ENCODE results near the gene RSU1.

RSU1 gene

GRCh38 chr10:16653224-16653623 is 164.0 kb downstream of the RSU1 start:
- no peak for DNase-seq

- DNase-seq: no peak
Measured at GRCh38 chr10:16652154-16652553, 165.1 kb downstream of the RSU1 start.

- DNase-seq: no peak
Measured at GRCh38 chr10:16649757-16650156, 167.5 kb downstream of the RSU1 start.

GRCh38 chr10:16648366-16648765 is 168.9 kb downstream of the RSU1 start:
- DNase-seq: no peak

DNA sequence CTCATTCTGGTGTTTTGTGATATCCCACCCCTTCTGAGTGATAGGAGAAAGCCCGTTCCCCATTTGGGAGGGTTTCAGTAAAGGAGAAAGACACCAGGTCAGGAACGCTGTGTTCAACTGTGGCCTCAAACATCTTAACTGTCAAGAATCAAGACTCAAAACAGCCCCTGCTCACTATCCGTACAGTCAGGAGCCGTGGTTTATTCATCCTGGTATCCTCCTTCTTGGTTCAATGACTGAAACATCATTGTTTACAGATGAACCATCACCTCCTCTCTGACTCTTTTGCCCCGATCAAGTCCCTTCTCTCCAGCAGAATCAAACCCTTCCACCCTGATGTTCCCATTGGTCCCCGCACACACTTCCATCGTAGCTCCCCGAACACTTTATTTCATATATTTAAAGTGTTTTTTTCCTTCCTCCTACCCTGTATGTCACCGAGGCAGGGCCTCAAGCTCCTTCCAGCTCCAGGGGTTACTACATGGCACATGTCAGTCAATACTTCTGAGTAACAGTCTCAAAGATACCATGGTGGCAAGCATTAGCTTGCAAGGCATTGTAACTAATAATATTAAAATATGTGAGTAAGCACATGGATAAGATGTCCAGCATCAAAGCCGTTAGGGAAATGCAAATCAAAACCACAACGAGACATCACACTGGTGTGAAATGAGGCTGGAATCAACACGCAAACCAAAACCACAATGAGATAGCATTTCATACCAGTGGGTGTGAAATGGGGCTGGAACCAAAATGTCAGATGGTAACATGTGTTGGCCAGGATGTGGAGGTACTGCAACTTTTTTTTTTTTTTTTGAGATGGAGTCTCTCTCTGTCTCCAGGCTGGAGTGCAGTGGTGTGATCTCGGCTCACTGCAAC is 170.8 kb downstream of the RSU1 start:
- DNase-seq: no peak

- no peak for DNase-seq
Measured at GRCh38 chr10:16644146-16644545, 173.1 kb downstream of the RSU1 start.

DNA sequence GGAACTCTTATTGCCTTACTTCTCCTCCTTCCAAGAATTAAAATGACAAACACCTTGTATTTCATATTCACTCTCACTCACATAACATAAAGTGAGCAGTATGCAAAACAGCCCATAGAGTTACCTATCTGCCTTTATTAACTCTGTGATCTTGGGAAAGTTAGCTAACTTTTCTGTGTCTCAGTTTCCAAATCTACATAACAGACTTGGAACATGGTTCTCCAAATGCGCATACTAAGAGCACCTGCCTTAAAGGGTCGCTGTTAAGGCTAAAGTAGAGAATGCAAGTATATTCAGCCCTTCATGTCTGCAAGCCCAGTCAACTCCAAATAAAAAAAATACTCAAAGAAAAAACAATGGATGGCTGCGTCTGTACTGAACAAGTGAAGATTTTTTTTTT is 173.7 kb downstream of the RSU1 start:
- no peak for DNase-seq

DNA sequence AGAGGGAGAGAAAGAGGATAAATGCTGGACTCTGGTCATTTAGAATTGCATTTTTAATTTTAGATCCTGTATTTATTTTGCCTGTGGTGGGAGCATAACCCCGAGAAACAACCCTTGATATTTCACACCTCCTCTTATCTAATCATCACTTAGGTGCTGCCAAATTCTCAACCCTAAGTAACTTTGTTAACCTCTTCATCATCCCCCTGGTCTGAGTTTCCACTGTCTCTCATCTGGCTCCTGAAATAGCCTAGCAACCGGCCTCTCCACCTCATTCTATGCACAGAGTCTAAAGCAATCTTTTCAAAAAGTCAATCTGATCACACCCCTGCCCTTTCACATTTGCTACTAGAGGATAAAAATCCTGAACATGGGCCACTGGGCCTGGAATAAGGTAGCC is 177.1 kb downstream of the RSU1 start:
- no peak for DNase-seq

- no peak for DNase-seq
Measured at GRCh38 chr10:16639471-16639870, 177.8 kb downstream of the RSU1 start.

DNA sequence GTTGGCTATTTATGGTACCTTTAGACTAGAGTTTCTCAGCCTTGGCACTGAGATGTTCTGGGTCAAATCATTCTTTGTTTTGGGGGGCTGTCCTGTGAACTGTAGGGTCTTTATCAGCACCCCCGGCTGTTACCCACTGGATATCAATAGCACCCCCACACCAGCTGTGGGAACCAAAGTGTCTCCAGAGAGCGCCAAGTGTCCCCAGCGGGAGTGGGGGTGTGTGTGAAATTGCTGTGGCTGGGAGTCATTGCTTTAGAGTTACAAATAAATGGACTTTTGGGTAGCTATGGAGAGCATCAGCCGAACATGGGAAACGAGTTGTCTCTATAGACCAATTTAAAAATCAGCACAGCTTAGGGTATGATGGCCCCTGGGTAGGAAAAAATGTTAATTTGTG is 184.2 kb downstream of the RSU1 start:
- no peak for DNase-seq

DNA sequence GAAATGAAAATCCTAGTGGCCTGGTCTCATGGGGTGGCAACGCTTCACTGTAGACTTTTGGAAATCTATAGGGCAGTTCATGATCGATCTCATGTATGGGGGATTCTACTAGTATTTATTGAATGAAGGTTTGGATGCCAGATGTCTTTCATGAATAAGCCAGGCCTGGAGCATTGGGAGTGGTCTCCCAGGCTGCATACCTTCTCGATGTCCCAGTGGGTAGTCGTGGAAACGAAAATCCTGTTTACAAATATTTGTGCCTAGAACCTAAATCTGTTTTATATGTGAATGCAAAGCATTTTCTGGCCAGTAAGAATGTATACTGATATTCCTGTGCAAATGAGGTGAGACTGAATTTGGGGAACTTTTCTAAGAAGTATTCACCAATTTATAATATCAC is 190.5 kb downstream of the RSU1 start:
- DNase-seq: no peak

DNA sequence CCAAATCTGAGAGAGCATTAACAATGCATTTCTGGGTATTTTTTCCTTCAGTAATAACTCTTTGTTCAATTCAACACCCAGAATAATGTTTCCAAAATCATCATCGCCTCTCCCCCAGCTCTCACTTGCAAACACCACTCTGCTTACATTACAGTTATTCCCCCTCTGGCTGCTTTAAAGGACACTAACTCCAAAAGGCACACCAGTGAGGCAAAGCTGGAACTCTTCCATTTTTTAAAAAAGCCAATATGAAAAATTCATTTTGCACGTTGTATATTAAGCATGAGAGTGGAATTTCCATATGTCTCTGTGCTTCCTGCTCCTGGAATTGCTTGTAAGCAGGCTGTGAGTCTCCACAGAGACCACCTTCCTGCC is 204.3 kb downstream of the RSU1 start:
- no peak for DNase-seq

DNA sequence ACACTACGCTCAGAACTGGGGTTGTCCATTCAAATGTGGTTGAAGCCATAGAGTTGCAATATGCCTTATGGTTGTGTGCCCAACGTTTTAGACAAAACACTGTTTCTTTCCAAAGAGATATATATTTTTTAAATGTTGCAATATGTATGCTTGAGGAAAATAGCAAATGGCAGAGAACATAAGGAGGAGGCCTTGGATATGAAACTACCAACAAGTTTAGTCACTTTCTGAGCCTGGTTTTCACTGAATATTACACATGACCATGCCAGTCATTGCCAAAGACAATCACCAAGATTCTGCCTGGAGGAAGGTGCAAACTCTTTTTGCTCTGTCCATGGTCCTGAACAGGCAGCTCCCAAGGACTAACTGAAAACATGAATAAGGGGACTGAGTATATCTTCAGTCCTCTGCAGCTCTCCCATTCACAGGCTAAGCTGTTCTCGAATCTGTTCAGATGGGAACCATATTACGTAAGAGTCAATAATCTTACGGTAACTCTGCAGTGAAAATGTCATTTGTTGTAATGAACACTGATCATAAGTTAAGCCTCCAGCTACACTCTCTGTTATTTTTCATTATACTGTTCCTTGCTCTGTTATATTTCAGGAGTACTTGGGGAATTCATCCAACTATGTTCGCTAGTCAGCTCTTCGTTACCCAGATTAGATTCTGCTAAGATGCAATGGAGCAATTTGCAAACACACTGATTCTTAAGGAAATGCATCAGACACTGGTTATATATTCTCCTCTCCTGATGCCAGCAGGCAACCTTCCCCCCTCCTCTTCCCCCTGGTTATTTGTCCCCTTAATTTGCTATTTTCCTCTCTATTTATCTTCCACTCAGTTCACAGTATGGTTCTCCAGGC is 204.9 kb downstream of the RSU1 start:
- DNase-seq: no peak

DNA sequence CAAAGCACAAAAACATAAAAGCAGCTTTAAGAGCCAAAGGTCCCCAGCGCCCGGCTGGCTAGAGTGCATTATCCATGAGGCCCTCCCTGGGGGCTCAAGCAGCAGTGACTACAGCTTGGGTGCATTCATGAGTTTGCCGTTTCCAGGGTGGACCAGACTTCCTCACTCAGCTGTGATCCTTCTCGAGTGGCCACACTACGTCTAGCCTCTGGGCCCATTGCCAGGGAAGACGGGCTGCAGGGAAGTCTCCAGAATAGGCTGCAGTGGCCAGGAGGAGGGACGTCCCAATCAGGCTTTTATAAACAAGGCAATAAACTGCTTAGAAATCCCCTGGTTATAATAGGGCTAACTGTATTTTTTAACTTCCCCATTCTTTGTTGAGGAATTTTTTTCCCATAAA is 206.2 kb downstream of the RSU1 start:
- no peak for DNase-seq

DNA sequence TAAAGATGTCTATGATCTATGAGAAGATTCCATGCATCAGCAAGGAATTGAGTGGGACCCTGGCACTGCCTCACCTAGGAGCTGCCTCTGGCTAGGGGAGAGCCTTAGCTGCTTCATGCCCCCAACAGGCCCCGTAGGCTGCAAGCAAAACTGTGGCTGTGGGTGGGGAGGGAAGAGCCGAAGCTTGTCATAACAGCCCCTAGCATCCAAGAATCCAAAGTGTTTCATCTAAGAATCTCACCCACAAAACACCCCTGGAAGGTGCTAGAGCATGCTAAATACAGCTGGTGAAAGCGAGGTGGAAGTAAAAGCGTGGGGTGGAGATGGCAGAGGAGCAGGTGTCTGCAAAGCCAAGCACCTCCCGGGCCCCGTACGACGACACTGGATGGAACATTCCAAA is 208.0 kb downstream of the RSU1 start:
- no peak for DNase-seq

DNA sequence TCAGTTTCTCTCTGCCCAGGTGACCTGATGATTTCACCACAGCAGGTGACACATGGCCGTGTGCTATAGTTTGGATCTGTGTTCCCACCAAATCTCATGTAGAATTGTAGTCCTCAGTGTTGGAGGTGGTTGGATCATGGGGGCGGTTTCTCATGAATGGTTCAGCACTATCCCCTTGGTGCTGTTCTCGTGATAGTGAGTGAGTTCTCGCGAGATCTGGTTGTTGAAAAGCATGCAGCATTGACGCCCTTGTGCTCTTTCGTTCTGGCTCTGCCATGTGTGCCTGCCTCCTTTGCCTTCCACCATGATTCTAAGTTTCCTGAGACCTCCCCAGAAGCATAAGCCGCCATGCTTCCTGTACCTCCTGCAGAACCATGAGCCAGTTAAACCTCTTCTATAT is 210.3 kb downstream of the RSU1 start:
- no peak for DNase-seq

DNA sequence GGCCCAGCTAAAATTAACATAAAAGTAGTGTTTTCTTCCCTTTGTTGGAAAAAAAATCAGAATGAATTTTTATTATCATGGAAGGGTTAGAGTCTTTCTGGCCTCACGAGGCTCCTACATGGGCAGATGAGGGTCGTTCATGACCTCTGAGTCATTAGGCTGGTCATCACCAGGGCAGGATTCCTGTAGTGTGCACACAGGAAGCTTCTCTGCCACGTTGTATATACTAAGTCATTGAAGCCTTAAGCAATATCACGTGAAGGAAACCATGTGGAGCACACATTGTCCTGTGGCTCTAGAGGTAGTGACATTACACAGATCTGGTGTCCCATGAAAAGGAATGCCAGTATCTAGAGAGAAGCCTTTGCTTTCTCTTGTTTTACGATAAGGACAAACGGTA is 210.8 kb downstream of the RSU1 start:
- no peak for DNase-seq

GRCh38 chr10:16603308-16603707 is 213.9 kb downstream of the RSU1 start:
- DNase-seq: no peak

GRCh38 chr10:16602104-16602775 is 215.0 kb downstream of the RSU1 start:
- DNase-seq: no peak

GRCh38 chr10:16599662-16600061 is 217.6 kb downstream of the RSU1 start:
- DNase-seq: no peak

DNA sequence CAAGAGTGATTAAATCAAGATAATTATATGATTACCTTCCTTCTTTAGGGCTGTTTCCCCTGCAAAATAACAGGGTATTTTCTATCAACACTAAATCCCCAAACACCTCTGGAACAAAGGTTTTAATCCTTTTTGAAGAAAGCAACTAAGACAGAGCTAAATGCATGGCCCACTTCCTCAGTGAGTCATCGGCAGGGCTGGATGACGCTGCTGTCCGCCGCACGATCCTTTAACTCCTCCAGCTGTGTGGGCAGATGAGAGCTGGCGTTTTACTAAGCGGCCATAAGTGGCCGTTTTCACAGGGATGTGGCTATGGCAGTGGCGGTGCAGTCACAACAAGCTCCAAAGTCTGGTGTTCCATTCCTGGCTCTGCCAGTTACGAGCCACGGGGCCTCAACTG is 219.6 kb downstream of the RSU1 start:
- no peak for DNase-seq

- no peak for DNase-seq
Measured at GRCh38 chr10:16592378-16592777, 224.8 kb downstream of the RSU1 start.

DNA sequence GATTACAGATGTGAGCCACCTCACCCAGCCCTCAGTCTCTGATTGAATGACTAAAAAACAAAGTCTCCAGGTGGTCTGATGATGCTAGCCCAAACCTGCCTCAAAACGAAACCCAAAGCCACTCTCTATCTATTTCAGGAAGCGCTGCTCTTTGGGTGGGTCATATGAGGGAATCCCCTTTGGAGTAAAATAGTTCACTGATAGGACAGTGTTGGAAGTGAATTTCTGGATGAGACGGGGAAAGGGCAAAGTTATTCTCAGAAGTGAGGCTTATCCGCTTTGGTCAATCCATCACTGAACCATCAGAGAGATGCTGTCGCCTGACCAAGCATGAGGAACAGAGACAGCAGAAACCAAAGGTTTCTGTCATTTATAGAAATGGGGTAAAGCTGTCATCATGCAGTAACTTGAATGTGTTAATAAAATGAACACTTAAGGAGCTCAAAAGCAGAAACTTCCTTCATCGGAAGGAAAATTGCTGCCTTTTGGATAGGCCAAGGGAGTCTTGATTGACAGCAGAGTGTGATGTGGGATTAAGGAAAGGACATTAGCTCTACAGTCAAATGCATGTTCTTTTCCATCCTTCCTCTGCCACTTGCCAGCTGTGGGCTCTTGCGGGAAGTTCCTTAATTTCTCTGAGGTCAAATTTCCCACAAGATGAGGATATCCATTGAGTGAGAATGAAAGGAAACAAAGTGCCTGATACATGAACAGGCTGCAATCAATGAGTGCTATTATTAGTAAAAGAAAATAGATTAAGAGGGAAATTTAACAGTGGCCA is 230.7 kb downstream of the RSU1 start:
- DNase-seq: no peak
